GM21360 (cell line): ENCODE data around the gene SCGB3A1.
A peak's percentile ranks its signal among the peaks of the same experiment; 100 is the strongest.

Experiments used
- ATAC-seq: cut with Tn5 transposase; IDR thresholded peaks from one replicate; pipeline ENCODE4 v1.9.1; 2021; ENCODE audit warnings: mild to moderate bottlenecking, moderate library complexity; ENCODE audit not compliant: unreplicated experiment

The SCGB3A1 gene

GRCh38 chr5:180606215-180606785, 15.0 kb upstream of the SCGB3A1 start:
- ATAC-seq: no peak

GRCh38 chr5:180605554-180606214, 14.4 kb upstream of the SCGB3A1 start:
- ATAC-seq: peak; percentile 60

DNA sequence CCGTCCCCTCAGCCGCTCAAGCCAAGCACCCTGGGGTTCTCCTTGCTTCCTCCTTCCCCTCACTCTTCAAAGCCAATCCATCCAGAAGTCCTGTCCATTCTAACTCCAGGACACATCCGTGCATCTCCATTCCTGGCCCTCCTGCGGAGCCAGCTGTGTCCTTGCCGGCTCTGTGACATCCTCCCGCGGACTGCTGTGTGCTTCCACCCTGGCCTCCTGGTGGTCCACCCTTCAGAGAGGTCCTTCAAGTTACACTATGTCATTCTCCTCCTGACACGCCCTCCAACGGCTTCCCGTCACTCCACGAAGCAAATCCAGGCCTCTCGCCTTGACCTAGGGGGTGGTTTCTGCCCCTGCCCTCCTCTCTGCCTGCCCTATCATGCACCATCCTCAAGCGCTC, 13.0 kb upstream of the SCGB3A1 start:
- no peak for ATAC-seq

DNA sequence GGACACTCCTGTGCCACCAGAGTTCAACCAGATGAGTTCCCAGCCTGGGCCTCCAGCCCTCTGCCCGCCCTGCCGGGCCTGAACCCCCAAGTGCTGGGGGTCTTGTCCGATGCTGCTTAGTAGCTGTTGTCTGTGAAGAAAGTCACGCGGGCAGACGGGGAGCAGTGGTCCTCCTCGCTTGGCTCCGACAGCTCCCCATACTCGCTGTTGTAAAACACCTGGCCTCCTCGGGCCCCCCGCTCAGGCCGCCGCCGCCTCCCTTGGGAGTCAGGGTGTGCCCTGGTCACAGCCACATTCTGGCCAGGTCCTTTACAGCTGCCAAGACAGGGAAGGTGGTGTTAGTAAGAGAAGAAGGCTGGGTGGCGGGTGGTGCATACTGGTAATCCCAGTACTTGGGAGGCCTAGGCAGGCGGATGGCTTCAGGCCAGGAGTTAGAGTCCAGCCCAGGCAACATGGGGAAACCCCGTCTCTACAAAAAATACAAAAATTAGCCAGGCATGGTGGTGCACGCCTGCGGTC, 11.8 kb upstream of the SCGB3A1 start:
- ATAC-seq: no peak

DNA sequence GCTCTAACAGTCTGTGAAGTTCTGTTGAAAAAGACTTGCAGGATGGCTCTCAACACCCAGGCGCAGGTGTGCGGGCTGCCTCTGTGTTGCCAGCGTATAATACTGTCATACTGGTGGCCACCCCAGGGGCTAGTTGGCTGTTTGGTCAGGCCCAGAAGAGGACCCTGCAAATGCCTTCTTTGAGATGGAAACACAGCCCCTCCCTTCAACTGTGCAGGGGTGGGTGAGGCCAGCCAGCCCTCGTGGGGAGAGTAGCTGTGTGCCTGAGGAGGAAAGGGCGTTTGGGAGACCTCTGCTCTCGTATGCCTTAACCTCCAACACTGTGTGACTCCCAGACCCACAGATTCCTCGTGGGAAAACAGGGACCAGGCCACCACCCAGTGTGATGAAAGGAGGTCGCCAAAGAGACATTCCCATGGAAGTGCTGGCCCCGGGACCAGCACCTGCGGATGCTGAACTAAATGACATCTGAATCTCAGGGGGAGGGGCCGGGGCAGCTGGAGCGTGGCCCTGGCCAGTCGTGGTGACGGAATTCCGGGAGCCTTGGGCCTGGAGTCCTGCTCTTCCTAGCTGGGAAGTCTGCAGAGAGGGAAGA, 11.3 kb upstream of the SCGB3A1 start:
- no peak for ATAC-seq

DNA sequence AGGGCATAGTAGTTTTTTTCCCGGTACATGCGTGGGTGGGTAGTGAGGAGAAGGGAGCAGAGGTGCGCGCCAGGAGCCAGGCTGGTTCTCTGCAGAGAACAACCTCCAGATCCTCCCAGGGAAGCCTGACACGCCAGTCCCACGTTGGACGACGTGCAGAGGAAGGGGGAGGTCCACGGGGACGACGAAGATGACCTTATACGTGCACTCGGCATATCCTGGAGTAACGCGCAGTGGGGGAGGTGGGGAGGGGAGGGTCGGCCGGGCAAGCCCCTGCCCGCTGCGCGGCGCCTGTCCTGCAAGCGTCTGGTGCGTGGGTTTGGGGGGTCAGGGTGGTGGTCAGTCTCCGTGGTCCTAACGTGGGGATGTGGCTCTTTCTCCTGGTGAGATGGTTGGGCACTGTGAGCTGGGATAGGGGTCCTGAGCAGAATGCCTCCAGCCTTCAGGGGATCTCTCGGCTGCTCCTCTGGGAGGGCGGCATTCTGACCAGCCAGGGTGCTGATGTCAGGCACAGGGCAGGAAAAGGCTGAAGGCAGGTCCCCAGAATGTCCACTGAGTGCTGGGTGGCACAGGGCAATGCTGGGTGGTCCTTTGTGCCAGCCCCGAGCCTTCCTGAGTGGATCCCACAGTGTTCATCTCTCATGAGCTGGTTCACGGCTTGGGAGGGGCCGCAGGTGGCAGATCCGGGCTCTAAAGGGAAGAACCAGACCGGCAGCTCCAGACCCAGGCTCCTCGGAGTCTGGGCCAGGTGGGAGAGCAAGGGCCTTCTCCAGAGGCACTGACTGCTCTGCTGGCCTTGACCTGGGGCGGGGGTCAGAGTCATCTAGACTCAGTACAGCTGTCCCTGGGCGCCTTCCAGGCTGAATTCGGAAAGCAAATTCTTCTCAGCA, 10.5 kb upstream of the SCGB3A1 start:
- ATAC-seq: no peak

- no peak for ATAC-seq
Measured at GRCh38 chr5:180600554-180601041, 9.3 kb upstream of the SCGB3A1 start.

DNA sequence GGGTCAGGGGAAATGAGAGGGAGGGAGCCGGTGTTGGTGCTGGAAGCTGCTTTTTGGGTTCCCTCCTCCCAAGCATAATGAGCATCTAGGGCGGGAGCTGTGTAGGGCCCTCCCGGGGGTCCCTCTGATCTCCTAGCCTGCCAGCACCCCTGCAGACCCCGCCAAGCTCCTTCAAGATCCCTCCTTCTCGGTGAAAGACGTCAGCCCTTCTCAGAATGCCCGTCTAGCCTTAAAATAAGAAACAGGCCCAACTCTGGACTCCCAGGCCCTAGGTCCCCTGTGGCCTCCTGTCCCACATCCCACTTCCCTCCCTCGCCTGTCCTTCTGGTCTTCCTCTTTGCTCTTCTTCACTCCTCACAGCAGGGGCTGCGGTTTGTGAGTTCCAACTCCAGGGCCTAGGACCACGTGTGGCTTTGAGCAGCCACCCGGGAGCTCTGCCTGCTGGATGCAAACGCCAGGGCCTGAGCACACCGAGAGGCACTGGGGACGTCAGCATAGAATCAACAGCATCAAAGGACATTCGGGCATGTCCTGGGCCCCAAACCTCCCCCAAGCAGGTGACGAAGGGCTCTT, 8.8 kb upstream of the SCGB3A1 start:
- ATAC-seq: no peak

GRCh38 chr5:180599590-180599914, 8.3 kb upstream of the SCGB3A1 start:
- no peak for ATAC-seq

DNA sequence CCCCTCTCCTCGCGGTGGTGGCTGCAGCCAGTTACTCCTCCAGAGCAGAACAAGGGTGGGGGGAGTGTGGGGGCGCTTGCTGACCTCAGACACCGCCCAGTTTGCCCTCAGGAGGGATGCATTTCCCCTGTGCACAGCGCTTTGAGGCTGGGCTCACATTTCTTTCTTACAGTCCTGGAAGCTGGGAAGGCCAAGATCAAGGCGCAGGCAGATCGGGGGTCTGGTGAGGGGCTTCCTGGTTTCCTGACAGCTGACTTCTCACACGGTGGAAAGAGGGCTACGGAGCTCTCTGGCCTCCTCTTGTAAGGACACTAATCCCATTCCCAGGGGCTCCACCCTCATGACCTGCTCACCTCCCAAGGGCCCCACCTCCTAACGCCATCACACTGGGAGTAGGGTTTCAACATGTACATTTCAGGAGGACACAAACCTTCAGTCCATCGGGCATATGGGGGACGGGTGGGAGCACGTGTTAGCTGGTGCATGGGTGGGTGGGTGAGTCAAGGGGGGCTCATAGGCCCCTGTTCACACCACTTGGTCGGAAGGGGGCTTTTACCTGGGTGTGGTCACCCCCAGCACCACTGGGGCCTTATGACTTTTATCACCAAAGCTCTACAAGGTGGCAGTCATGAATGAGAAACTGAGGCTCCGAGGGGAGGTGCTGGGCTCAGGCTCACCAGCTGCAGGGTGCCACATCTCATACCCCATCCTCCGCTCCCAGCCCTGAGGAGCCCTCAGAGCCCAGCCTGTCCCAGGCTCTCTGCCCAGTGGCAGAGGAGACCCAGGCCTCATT, 7.7 kb upstream of the SCGB3A1 start:
- no peak for ATAC-seq

DNA sequence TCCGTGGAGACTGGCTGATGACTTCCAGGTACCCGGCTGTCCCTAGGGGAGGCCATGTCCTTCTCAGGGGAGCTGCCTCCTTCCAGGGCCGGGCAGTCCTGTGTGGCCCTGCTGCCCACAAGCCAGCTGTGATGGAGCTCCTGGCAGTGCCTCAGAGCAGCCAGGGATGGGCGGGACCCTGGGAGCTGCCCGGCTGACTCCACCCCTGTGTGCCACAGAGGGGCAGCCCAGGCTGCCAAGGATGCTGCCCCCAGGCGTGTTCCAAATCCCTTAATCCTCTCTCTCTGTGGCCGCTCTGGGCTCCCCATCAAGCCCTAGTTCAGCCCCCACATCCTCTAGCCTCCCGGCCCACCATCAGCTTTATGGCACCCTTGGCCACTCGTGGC, 7.0 kb upstream of the SCGB3A1 start:
- ATAC-seq: no peak

DNA sequence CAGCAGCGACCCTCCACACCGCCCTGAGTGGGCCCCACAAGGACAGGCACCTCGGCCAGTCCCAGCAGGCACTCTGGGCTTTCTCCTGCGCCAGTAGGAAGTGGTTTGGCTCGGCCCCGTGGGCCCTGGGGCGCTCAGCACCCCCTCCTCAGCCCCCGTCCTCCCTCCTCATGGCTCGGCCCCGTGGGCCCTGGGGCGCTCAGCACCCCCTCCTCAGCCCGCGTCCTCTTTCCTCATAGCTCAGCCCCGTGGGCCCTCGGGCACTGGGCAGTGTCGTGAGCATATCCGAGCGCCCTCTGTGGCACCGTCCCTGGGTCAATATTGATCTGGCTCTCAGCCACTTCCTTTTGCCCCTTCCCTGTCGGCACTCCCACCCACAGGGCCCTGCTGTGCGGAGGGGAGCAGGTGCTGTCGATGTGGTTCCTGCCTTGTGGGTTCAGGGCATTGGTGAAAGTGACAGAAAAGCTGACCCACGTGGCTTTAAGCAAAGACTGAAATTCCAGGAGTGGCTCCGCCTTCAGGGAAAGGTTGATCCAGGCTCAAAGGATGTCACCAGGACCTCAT, 5.5 kb upstream of the SCGB3A1 start:
- no peak for ATAC-seq

- ATAC-seq: no peak
Measured at GRCh38 chr5:180596115-180596667, 4.9 kb upstream of the SCGB3A1 start.

- ATAC-seq: no peak
Measured at GRCh38 chr5:180595381-180596114, 4.2 kb upstream of the SCGB3A1 start.

DNA sequence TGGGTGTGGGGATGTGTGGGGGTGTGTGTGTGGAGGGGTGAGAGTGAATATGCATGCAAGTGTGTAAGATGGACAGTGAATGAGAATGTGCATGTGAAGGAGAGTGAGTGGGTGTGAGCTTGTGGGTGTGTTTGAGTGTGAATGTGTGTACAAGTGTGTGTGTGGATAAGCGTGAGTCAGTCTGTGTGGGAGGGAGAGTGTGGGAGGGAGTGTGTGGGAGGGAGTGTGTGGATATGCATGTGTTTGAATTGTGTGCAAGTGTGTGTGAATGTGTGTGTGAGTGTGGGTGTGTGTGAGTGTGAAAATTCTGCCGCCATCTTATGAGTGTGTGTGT, 3.7 kb upstream of the SCGB3A1 start:
- no peak for ATAC-seq

GRCh38 chr5:180594311-180595045, 3.2 kb upstream of the SCGB3A1 start:
- no peak for ATAC-seq

GRCh38 chr5:180593446-180594206, 2.3 kb upstream of the SCGB3A1 start:
- ATAC-seq: no peak

DNA sequence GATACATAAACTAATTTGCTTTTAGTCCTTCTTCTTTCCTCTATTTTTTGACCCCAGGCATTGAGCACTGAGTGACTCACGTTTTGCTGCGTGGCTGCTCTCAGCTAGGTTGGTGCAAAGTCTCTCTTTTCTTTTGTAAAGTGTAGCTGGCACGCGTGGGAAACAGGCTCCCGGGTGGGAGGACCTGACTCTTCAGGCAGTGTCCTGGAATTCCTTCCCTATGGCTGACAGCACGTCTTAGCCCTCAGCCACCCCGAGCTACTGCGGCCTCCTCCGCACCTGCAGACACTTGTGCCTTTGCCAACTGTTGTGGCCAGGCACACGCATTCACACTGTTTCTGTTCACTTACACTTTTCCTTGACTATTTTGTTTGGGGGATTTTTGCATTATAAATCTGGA, 877 bp upstream of the SCGB3A1 start:
- ATAC-seq: no peak
